Measurements from ENCODE around the gene NCBP3. TPM values are rescaled to one million over a fixed set of nuclear protein-coding genes. Genes with fewer than 3 reads are reported as not detected.
A peak's percentile ranks its signal among the peaks of the same experiment; 100 is the strongest.

Gene NCBP3
- total and polyA plus RNA-seq, 2 of the 4 experiments (the other 2 are of a cell fraction): 10.8 to 13.5 TPM

GRCh38 chr17:3803308-3803640 is 42.8 kb downstream of the NCBP3 start:
- peaks cover 25% of the 10 kb centered on the region for H3K4me1 ChIP-seq (ENCODE audit: control insufficient read depth, insufficient read depth, low read length)
- CTCF ChIA-PET: interaction anchor here (0.7 kb wide), 1 partner anchor 65 kb away, joined by 3 read pairs; no protein-coding TSS in a partner anchor
- peak overlapping the region; percentile 56; the same call in 1 of the 2 replicates for H3K4ac ChIP-seq (ENCODE audit: low read depth, low read length)
- peaks cover 23% of the 10 kb centered on the region for H3K9me1 ChIP-seq (ENCODE audit: insufficient read depth, low read length)
- H3K56ac ChIP-seq (ENCODE audit: extremely low read depth, insufficient read depth, low read length): no peak overlapping the region
- POLR2A ChIA-PET (ENCODE audit: unreplicated experiment): no interaction called here
- peaks cover 18% of the 10 kb centered on the region for H4K20me1 ChIP-seq (ENCODE audit: insufficient read depth, low read length)
- intact Hi-C loops (cut with micrococcal nuclease): loop anchor here (2.0 kb wide), 1 partner anchor 64 kb away; no protein-coding TSS in a partner anchor
- 68% methylated on average over 2 of the region's 5 CpGs; no CpG with 5 or more reads in 1 of the 2 experiments for WGBS, 2 experiments (ENCODE audit: extremely low coverage in 2 of 2, insufficient read length in 1 of 2)
- no peak overlapping the region for H4K91ac ChIP-seq (ENCODE audit: insufficient read depth, low read depth, low read length)
- peak overlapping the region; percentile 76 for H2BK5ac ChIP-seq (ENCODE audit: low read depth, low read length, poor library complexity, severe bottlenecking)
- peak overlapping the region; percentile 33; the same call in 1 of the 2 replicates for H3K27ac ChIP-seq (ENCODE audit: insufficient read depth, low read length)
- no peak overlapping the region for H4K5ac ChIP-seq (ENCODE audit: low read depth, low read length)
- H2AK9ac ChIP-seq (replicated peaks; ENCODE audit: low read depth, low read length, poor library complexity): no peak overlapping the region
- H3K9me3 ChIP-seq (ENCODE audit: control insufficient read depth, insufficient read depth, low read length): no peaks in the 10 kb centered on the region
- H3K9ac ChIP-seq (ENCODE audit: low read depth, low read length): no peak overlapping the region
- H4K8ac ChIP-seq (ENCODE audit: low read depth in 2 of 2, low read length in 2 of 2): peak overlapping the region in 1 of 2 experiments; percentile 27; a peak in 1 of 4 replicates
- 0 out of 2 replicates have a peak overlapping the region, but pooled peaks have one; percentile 57 for H3K23ac ChIP-seq (ENCODE audit: low read depth, low read length)
- peak overlapping the region; percentile 30; the same call in 1 of the 2 replicates for H3K18ac ChIP-seq (ENCODE audit: low read depth, low read length)
- no peak for TF ChIP-seq USF2 (IDR thresholded peaks at IDR 0.05; ENCODE audit: low read depth, low read length)
- TF ChIP-seq, protein P1, sequence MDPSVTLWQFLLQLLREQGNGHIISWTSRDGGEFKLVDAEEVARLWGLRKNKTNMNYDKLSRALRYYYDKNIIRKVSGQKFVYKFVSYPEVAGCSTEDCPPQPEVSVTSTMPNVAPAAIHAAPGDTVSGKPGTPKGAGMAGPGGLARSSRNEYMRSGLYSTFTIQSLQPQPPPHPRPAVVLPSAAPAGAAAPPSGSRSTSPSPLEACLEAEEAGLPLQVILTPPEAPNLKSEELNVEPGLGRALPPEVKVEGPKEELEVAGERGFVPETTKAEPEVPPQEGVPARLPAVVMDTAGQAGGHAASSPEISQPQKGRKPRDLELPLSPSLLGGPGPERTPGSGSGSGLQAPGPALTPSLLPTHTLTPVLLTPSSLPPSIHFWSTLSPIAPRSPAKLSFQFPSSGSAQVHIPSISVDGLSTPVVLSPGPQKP (IDR thresholded peaks at IDR 0.05; ENCODE audit: borderline replicate concordance, low read depth, low read length): no peak
- no peak for TF ChIP-seq CEBPB (IDR thresholded peaks at IDR 0.05; ENCODE audit: low read depth, low read length)
- no peak for TF ChIP-seq MAFK (IDR thresholded peaks at IDR 0.05; ENCODE audit: low read depth, low read length)
- no peak for TF ChIP-seq RCOR1 (IDR thresholded peaks at IDR 0.05; ENCODE audit: insufficient replicate concordance, low read length)
- no peak for TF ChIP-seq CTCF (conservative IDR thresholded peaks at IDR 0.05; ENCODE audit: low read depth, low read length)
- no peak for TF ChIP-seq MXI1 (IDR thresholded peaks at IDR 0.05; ENCODE audit: borderline replicate concordance, low read depth, low read length)
- TF ChIP-seq BHLHE40 (IDR thresholded peaks at IDR 0.05; ENCODE audit: low read depth, low read length): no peak
- TF ChIP-seq CHD1 (IDR thresholded peaks at IDR 0.05; ENCODE audit: low read depth, low read length): no peak
- TF ChIP-seq POLR2A (IDR thresholded peaks at IDR 0.05; ENCODE audit: low read depth, low read length): no peak
- TF ChIP-seq RAD21 (IDR thresholded peaks at IDR 0.05; ENCODE audit: low read length): no peak
- no peak for TF ChIP-seq RFX5 (IDR thresholded peaks at IDR 0.05; ENCODE audit: low read depth, low read length)
- no peak for TF ChIP-seq NFE2L2 (IDR thresholded peaks at IDR 0.05; ENCODE audit: low read depth, low read length)
- TF ChIP-seq MAZ (IDR thresholded peaks at IDR 0.05; ENCODE audit: borderline replicate concordance, low read depth, low read length): no peak
- no peak for TF ChIP-seq SMC3 (IDR thresholded peaks at IDR 0.05; ENCODE audit: low read depth, low read length)
- TF ChIP-seq FOS (IDR thresholded peaks at IDR 0.05; ENCODE audit: low read depth, low read length): no peak
- H2BK15ac ChIP-seq (ENCODE audit: low read depth, low read length): peak overlapping the region; percentile 13; the same call in 1 of the 3 replicates
- ATAC-seq (ENCODE audit: low read depth) (0 out of 2 replicates have a peak, but pooled peaks have one; percentile 3), DNase-seq (no peak)
- in situ Hi-C loops (cut with MboI; ENCODE audit: low sequenced_read_pairs): loop anchor here (25.0 kb wide), 1 partner anchor 766 kb away; no protein-coding TSS in a partner anchor
- H3K79me1 ChIP-seq (ENCODE audit: low read depth in 1 of 2, low read length in 2 of 2): peaks cover 0 to 24% of the 10 kb centered on the region in 2 experiments; a peak in 2 of 4 replicates
- no peak overlapping the region for H2AFZ ChIP-seq (replicated peaks; ENCODE audit: low read length, poor library complexity)
- no TSS peak for BruUV-seq (replicated peaks)
- peak overlapping the region; percentile 67 for H3K4me2 ChIP-seq (ENCODE audit: low read depth, low read length)
- H3K14ac ChIP-seq (replicated peaks; ENCODE audit: low read depth, low read length): peak overlapping the region; percentile 66; the same call in 1 of the 2 replicates
- H3K27me3 ChIP-seq (ENCODE audit: control insufficient read depth, insufficient read depth, low read length): no peaks in the 10 kb centered on the region
- H2BK120ac ChIP-seq (ENCODE audit: low read depth, low read length): peak overlapping the region; percentile 1; the same call in 1 of the 2 replicates
- no peak overlapping the region for H2BK20ac ChIP-seq (ENCODE audit: low read depth, low read length)
- peaks cover 11% of the 10 kb centered on the region for H3K36me3 ChIP-seq (ENCODE audit: control insufficient read depth, insufficient read depth, low read length)
- H2AK5ac ChIP-seq (ENCODE audit: low read depth, low read length): no peak overlapping the region
- H3K4me3 ChIP-seq (ENCODE audit: insufficient read depth, low read depth, low read length): no peak overlapping the region
- dilution Hi-C loops (cut with HindIII; ENCODE audit: low sequenced_read_pairs, unreplicated experiment): no loop called here

Measured in IMR-90 (cell line).